LNCAP (cell line): ENCODE data around the gene MYADML2.

ENCODE experiments used
- CTCF ChIP-seq: fragments of 450-650 bp; IDR thresholded peaks from 2 replicates; pipeline ENCODE4 v1.5.1; 2017; ENCODE audit warnings: mild to moderate bottlenecking

MYADML2 gene

GRCh38 chr17:81902023-81902652 lies 44.9 kb downstream of the MYADML2 start, which contains the start of gene NPB:
TSS of gene NPB (plus strand) at chr17:81902238. CDS start at chr17:81902278, 40 bp downstream.
- no peak for TF ChIP-seq CTCF

GRCh38 chr17:81901167-81902022 lies 45.6 kb downstream of the MYADML2 start:
- no peak for TF ChIP-seq CTCF

- TF ChIP-seq CTCF, result no peak
These were observed 46.7 kb downstream of the MYADML2 start for GRCh38 chr17:81900181-81900820.

- TF ChIP-seq CTCF, result no peak
These were observed 47.4 kb downstream of the MYADML2 start for GRCh38 chr17:81899514-81900166.

- no peak for TF ChIP-seq CTCF
These were observed 48.1 kb downstream of the MYADML2 start for GRCh38 chr17:81898885-81899284.

GRCh38 chr17:81898029-81898866 lies 48.8 kb downstream of the MYADML2 start:
- TF ChIP-seq CTCF, result no peak
